Hepatocyte (in vitro differentiated cells): Measurements from ENCODE around the gene FAM89B. TPM values are rescaled to one million over a fixed set of nuclear protein-coding genes. Genes with fewer than 3 reads are reported as not detected.

Experiments used
- DNase-seq: peaks from one replicate; pipeline ENCODE4 v3.0.0-alpha.2; 2016; ENCODE audit warnings: low spot score
- H2AFZ ChIP-seq: fragments of 200-600 bp; sonication (generic); 2 replicates; pipeline ENCODE4 v1.6.0; 2016; ENCODE audit warnings: antibody characterized with exemption, mild to moderate bottlenecking
- H3K27ac ChIP-seq: fragments of 200-600 bp; sonication (generic); 2 replicates; pipeline ENCODE4 v1.5.1; 2016; ENCODE audit warnings: mild to moderate bottlenecking
- H3K27me3 ChIP-seq: fragments of 200-600 bp; sonication (generic); 2 replicates; pipeline ENCODE4 v1.6.1; 2016
- H3K36me3 ChIP-seq: fragments of 200-600 bp; sonication (generic); replicated peaks from 2 replicates; pipeline ENCODE4 v1.5.1; 2016; ENCODE audit warnings: low read depth; ENCODE audit not compliant: insufficient read depth
- H3K4me1 ChIP-seq: fragments of 200-600 bp; sonication (generic); 2 replicates; pipeline ENCODE4 v1.5.1; 2016; ENCODE audit warnings: mild to moderate bottlenecking, moderate library complexity; ENCODE audit not compliant: insufficient read depth
- H3K4me2 ChIP-seq: fragments of 200-600 bp; sonication (generic); 2 replicates; pipeline ENCODE4 v1.6.0; 2016
- H3K4me3 ChIP-seq: fragments of 200-600 bp; sonication (generic); 2 replicates; pipeline ENCODE4 v1.5.1; 2016; ENCODE audit warnings: mild to moderate bottlenecking
- H3K79me2 ChIP-seq: fragments of 200-600 bp; sonication (generic); 2 replicates; pipeline ENCODE4 v1.6.0; 2017; ENCODE audit warnings: mild to moderate bottlenecking
- H3K9me2 ChIP-seq: fragments of 200-600 bp; sonication (generic); replicated peaks from 2 replicates; pipeline ENCODE4 v1.6.0; 2017; ENCODE audit warnings: mild to moderate bottlenecking; ENCODE audit not compliant: insufficient read depth
- H3K9me3 ChIP-seq: fragments of 200-600 bp; sonication (generic); 2 replicates; pipeline ENCODE4 v1.5.1; 2016; ENCODE audit warnings: low read depth, mild to moderate bottlenecking
- H4K20me1 ChIP-seq: fragments of 200-600 bp; sonication (generic); 2 replicates; pipeline ENCODE4 v1.6.0; 2016; ENCODE audit warnings: mild to moderate bottlenecking; ENCODE audit not compliant: insufficient read depth, poor library complexity, severe bottlenecking
- EZH2 ChIP-seq: fragments of 200-600 bp; sonication (generic); IDR thresholded peaks from 2 replicates; pipeline ENCODE4 v1.6.1; 2016; ENCODE audit warnings: antibody characterized with exemption, mild to moderate bottlenecking, borderline replicate concordance
- EZH2phosphoT487 ChIP-seq: fragments of 200-600 bp; sonication (generic); IDR thresholded peaks from one replicate; pipeline ENCODE4 v1.6.1; 2018; ENCODE audit warnings: antibody characterized with exemption, mild to moderate bottlenecking, low read depth, moderate library complexity; ENCODE audit not compliant: unreplicated experiment, severe bottlenecking
- WGBS: methylation state at CpG from one replicate; pipeline ENCODE4 v1.1.6; 2016; ENCODE audit warnings: low lambda C conversion rate; ENCODE audit errors: missing lambda C conversion rate; 5-methylcytosine and 5-hydroxymethylcytosine counted together
- polyA plus RNA-seq: library from polyadenylated mRNA; unstranded; fragments of >200 nt; fragmentation: Nextera tagmentation; extraction: Ambion mirVana; gene quantifications from 2 replicates; pipeline ENCODE4 v1.2.1, GENCODE V29; 2016
- total RNA-seq: library from RNA; depleted of rRNA; stranded (reverse); fragments of >200 nt; gene quantifications from 2 replicates; pipeline ENCODE4 v1.2.3, GENCODE V29; 2014
- TF ChIP-seq, protein P1 (sequence below): fragments of 200-600 bp; sonication (generic); IDR thresholded peaks from 2 replicates; pipeline ENCODE4 v1.5.1; 2016; ENCODE audit warnings: antibody characterized with exemption, mild to moderate bottlenecking; ENCODE audit not compliant: poor library complexity

Gene FAM89B
- total and polyA plus RNA-seq, 2 experiments from 2014 or later: 34.1 to 112 TPM

DNA sequence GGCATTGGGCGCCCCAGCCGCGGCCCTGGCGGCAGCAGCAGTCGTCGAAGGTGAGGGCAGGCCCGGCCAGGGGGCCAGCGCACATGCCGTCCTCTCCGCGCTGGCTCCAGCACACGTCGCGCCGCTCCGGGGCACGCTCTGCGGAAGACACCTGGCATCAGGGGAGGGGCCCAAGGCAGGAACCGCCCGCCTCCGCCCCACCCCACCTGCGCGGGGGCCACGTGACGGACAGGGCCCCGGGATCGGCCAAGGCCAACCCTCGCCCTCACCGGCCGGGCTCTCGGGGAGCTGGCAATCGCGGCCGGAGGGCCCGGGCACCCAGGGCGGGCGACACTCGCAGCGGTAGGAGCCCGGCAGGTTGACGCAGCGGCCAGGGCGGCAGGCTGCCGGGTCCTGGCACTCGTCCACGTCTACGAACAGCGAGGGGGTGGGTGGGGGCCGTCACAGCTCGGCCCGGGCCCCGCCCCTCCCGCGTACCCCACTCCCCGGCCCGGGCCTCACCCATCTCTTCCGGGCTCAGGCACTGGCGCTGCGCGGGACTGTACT, 32.5 kb upstream of the FAM89B start:
- Histone ChIP-seq H3K27ac (peak overlapping the region; percentile 71), H3K4me1 (peaks cover 24% of the 10 kb centered on the region), H3K79me2 (peaks cover 4% of the 10 kb centered on the region), H2AFZ (peak overlapping the region; percentile 34), H3K9me2 (no peaks in the 10 kb centered on the region), H4K20me1 (peaks cover 23% of the 10 kb centered on the region), H3K9me3 (no peaks in the 10 kb centered on the region), H3K4me3 (no peak overlapping the region), H3K27me3 (no peaks in the 10 kb centered on the region), H3K4me2 (peak overlapping the region; percentile 94), H3K36me3 (no peaks in the 10 kb centered on the region)
- 21% methylated on average over 31 of the region's 60 CpGs for WGBS
- no peak for DNase-seq
- TF ChIP-seq EZH2 (no peak), EZH2phosphoT487 (no peak)
- TF ChIP-seq, protein P1, sequence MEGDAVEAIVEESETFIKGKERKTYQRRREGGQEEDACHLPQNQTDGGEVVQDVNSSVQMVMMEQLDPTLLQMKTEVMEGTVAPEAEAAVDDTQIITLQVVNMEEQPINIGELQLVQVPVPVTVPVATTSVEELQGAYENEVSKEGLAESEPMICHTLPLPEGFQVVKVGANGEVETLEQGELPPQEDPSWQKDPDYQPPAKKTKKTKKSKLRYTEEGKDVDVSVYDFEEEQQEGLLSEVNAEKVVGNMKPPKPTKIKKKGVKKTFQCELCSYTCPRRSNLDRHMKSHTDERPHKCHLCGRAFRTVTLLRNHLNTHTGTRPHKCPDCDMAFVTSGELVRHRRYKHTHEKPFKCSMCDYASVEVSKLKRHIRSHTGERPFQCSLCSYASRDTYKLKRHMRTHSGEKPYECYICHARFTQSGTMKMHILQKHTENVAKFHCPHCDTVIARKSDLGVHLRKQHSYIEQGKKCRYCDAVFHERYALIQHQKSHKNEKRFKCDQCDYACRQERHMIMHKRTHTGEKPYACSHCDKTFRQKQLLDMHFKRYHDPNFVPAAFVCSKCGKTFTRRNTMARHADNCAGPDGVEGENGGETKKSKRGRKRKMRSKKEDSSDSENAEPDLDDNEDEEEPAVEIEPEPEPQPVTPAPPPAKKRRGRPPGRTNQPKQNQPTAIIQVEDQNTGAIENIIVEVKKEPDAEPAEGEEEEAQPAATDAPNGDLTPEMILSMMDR: no peak

DNA sequence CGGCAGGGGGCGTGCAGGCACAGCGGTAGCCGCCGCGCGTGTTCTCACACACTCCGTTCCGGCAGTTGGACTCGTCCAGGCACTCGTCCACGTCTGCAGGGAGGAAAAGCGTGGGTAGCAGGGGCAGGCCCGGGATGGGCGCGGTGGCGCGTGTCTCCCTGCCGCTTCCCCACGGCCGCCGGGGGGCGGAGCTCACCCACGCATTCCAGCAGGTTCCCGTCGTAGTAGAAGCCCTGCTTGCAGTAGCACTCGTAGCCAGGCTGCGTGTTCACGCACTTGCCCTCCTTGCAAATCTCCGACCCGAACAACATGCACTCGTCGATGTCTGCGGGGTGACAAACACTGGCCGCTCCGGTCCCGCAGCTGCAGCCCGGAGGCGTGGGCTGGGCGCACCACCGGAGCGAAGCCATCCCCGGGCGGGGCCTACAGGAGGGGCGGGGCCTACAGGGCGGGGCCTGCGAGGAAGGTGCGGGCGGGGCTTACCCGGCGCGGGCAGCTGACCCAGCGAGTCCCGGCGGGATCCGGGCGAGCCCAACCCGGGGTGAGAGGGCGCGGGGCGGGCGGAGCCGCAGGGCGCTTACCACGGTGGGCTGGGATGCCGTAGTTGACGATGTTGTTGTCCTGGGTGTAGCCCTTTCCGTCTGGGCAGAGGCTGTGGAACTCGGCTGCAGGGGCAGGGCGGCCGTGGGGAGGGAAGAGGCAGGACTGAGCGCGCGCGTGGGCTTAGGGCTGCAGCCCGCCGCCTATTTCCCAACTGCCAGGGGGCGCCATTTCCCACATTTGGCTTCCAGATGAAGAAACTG, 31.8 kb upstream of the FAM89B start:
- peak overlapping the region; percentile 28 for H3K4me3 ChIP-seq
- no peaks in the 10 kb centered on the region for H3K9me3 ChIP-seq
- peaks cover 24% of the 10 kb centered on the region for H3K4me1 ChIP-seq
- H3K79me2 ChIP-seq: peaks cover 9% of the 10 kb centered on the region
- no peaks in the 10 kb centered on the region for H3K27me3 ChIP-seq
- no peak for TF ChIP-seq EZH2
- TF ChIP-seq, protein P1: peak; percentile 93
- no peaks in the 10 kb centered on the region for H3K9me2 ChIP-seq
- H3K36me3 ChIP-seq: no peaks in the 10 kb centered on the region
- no peak overlapping the region for H2AFZ ChIP-seq
- DNase-seq: peak; percentile 94
- WGBS: 2% methylated on average over 42 of the region's 78 CpGs
- H4K20me1 ChIP-seq: peaks cover 23% of the 10 kb centered on the region
- peak overlapping the region; percentile 71 for H3K27ac ChIP-seq
- peak overlapping the region; percentile 94 for H3K4me2 ChIP-seq

DNA sequence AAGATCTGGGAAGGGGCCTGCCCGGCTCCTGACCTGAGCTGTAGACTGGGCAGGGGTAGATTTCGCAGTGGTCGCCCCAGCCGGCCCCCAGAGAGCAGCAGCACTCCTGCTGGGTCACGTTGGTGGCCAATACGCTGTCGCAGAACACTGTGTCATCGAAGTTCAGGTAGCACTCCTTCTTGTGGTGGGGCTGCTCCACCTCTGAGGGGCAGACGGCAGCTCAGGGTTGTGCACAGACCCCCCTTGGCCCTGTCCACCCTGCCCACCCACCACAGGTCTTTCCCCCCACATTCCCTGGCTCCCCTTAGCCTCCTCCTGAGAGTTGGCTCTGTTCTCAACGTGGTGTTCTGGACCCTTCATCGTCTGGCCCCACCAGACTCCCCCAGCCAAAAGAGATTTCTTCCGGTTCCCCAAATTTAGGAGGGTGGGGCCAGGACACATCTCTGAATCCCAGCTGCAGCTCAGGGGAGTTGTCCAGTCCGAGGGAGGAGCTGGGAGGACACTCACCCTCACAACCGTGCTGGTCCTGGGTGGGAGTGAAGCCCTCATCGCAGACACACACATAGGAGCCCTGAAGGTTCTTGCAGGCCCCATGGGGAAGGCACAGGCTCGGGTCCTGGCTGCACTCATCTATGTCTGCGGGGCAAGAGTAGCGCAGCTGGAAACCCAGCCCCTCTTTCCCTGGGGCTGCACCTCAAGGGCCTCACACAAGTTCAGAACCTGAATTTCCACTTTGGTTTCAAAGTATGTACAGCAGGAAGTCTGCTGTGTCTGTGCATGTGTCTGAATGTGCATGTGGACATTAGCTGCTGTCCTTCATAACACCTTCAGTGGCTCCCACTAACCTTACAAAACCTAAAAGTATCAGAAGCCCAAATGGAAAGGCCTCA, 31.0 kb upstream of the FAM89B start:
- DNase-seq: no peak
- Histone ChIP-seq H3K4me3 (no peak overlapping the region), H3K27me3 (no peaks in the 10 kb centered on the region), H3K4me2 (peak overlapping the region; percentile 94), H3K9me3 (no peaks in the 10 kb centered on the region), H3K36me3 (no peaks in the 10 kb centered on the region), H4K20me1 (peaks cover 23% of the 10 kb centered on the region), H3K79me2 (peaks cover 9% of the 10 kb centered on the region), H3K9me2 (no peaks in the 10 kb centered on the region), H3K27ac (peak overlapping the region; percentile 71), H3K4me1 (peaks cover 24% of the 10 kb centered on the region), H2AFZ (no peak overlapping the region)
- 58% methylated on average over 17 of the region's 18 CpGs for WGBS
- TF ChIP-seq, protein P1: no peak
- TF ChIP-seq EZH2 (no peak), EZH2phosphoT487 (no peak)
